Pulmonary artery endothelial cell (primary cell): ENCODE data around the gene BCL2A1. TPM values are rescaled to one million over a fixed set of nuclear protein-coding genes. Genes with fewer than 3 reads are reported as not detected.
A peak's percentile ranks its signal among the peaks of the same experiment; 100 is the strongest.
"Not testable (repeated sequence)": the region's sequence is repeated elsewhere in the genome, so short reads cannot be mapped to it uniquely, and the experiment has no call there.

Experiments
- DNase-seq: peaks from one replicate; pipeline ENCODE4 v3.0.0-alpha.2; 2011; ENCODE audit warnings: low read depth, low spot score
- total RNA-seq: library from RNA; depleted of rRNA; stranded (reverse); fragments of >200 nt; gene quantifications from 2 replicates; pipeline ENCODE4 v1.2.3, GENCODE V29; 2014

The BCL2A1 gene
- total RNA-seq, 1 donor from 2014 or later = 2.1 TPM

- peak; percentile 77 for DNase-seq
Measured at GRCh38 chr15:79923515-79924169, 47.4 kb downstream of the BCL2A1 start.

DNA sequence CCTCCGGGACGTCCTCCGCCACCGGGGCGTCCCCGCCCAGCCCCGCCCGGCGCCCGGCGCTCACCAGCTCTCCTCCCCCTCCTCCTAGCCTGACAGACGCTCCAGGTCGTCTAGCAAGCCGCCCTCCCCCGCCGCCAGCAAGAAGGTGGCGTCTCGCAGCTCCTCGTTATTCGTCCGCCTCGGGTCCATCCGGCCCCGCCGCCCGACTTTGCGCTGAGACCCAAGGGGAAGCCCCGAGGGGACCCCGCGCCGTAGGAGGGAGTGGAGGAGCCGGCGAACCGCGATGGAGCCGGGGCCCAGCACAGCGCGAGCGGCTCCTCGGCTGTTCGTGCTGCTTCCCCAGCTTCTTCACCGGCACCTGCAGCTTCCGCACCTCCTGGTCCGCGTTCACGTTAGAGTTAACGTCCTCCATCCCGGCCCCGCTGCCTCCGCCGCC lies 47.9 kb downstream of the BCL2A1 start:
- DNase-seq = no peak

DNA sequence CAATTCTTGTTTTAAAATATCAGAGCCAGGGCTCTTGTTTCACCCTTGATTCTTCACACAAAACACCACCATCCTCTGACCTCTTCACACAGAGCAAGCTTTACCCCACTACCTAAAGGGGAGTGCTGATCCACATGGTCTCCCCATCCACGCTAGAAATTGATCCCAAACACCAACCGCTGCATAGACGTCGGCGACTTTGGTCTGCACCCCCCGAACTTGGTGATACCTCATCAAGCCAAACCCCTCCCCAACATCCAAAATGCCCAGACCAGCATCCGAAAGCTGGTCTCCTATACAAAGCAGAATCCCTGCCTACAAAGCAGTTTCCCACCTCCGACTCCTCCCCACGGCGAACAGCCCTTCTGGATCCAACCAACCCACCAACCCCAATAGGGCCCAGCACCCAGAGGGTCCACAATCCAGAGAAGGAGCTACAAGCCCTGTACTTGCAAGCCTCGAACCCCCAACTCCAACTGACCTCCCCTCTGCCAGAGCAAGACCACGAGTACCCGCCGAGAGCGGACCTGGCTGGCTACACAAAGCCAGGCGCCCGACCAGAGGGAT lies 48.4 kb downstream of the BCL2A1 start:
- DNase-seq = no peak

DNA sequence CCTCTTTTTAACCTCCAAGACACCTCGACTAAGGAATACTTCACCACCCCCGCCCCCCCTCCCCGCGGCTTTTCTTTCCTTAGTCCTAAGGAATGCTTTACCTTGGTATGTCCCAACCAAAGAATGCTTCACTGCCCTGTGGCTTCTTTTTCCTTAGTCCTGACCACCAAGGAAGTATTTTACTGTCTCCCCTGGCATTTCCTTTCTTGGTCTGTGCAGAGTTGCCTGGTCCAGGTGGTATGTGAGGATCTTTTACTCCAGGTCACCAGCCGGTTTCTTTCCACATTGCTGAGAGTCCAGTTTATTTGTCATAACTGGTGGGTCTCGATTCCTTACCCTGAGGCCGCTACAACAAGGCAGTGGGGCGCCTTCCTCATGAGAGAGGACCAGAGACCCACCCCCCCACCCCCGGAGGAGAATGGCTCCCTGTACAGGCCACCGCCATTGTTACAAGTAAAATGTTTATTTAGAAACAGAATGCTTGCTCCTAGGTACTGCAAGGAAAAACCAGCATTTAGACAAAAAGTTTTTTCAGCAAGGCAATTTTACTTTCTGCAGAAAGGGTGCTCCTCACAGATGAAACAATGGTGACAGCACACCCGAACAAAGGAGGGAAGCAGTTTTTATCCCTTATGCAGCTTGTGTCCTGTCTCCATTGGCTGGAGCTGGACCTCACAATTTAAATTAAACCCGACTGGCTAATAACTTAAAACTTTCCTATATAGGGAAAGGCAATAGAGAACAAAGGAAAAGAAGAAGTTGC lies 51.1 kb downstream of the BCL2A1 start:
- no peak for DNase-seq

- DNase-seq = no peak
Measured at GRCh38 chr15:79919090-79919748, 51.8 kb downstream of the BCL2A1 start.

- no peak for DNase-seq
Measured at GRCh38 chr15:79918278-79918677, 52.7 kb downstream of the BCL2A1 start.

DNA sequence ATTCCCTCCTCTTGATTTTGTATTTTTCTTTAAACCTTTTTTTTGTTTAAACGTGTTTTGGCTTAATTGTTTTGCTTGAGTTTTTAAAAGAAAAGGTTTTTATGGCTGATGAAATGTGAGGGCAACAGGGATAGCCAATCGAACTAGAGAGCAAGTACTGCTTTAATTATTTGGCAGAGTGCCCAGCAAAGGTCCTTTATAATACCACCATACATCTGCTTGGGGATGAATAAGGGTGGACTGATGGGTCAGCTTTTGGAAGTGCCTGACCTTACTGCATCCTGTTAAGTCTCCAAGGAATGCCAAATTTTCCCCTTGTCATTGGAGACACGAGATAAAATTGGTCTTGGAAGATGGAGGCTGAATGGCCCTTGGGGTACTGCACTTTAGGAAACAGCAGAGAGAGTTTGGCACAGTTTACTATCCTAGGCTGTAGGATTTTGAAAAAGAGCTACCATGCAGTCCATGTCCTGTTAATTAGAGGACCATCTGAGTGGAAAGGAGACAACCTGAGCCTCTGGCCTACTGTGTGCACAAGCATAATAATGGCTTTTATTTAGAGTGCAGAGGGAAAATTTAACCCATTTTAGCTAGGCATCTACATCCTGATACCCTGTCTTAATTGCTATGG lies 54.4 kb downstream of the BCL2A1 start:
- DNase-seq = no peak

- DNase-seq = not testable (repeated sequence)
Measured at GRCh38 chr15:79915776-79916501, 55.1 kb downstream of the BCL2A1 start.

GRCh38 chr15:79914728-79915127 lies 56.3 kb downstream of the BCL2A1 start:
- no peak for DNase-seq

Other genes starting within 250 kb of the BCL2A1 start
- gene MTHFS, start 74.2 kb downstream of the BCL2A1 start, total RNA-seq = 12.1 and 17.3 TPM in 2 replicates
- 146 and 218 TPM in 2 replicates for gene ZFAND6, start 88.5 kb upstream of the BCL2A1 start, total RNA-seq
- gene FAH, start 181.8 kb upstream of the BCL2A1 start, total RNA-seq = 22.2 and 27.6 TPM in 2 replicates